SJCRH30 (cell line): ENCODE measurements around the gene MYO1E. TPM values are rescaled to one million over a fixed set of nuclear protein-coding genes. Genes with fewer than 3 reads are reported as not detected.
"Not testable (repeated sequence)": the region's sequence is repeated elsewhere in the genome, so short reads cannot be mapped to it uniquely, and the experiment has no call there.

Experiments used
- DNase-seq, 2 experiments: peaks; one replicate each; pipeline ENCODE4 v3.0.0-alpha.2; 2015 to 2020
- H3K27ac ChIP-seq: fragments of 250-450 bp; sonication (Bioruptor Pico); 2 replicates; pipeline ENCODE4 v1.5.1; 2020; ENCODE audit warnings: mild to moderate bottlenecking, moderate library complexity
- H3K27me3 ChIP-seq: fragments of 250-450 bp; sonication (Bioruptor Pico); 2 replicates; pipeline ENCODE4 v1.5.1; 2020; ENCODE audit warnings: mild to moderate bottlenecking, moderate library complexity
- H3K36me3 ChIP-seq: fragments of 250-450 bp; sonication (Bioruptor Pico); 2 replicates; pipeline ENCODE4 v1.5.1; 2020; ENCODE audit warnings: mild to moderate bottlenecking, moderate library complexity
- H3K4me1 ChIP-seq: fragments of 250-450 bp; sonication (Bioruptor Pico); 2 replicates; pipeline ENCODE4 v1.5.1; 2020; ENCODE audit warnings: mild to moderate bottlenecking, moderate library complexity
- H3K4me3 ChIP-seq: fragments of 250-450 bp; sonication (Bioruptor Pico); 2 replicates; pipeline ENCODE4 v1.5.1; 2020; ENCODE audit warnings: mild to moderate bottlenecking, moderate library complexity
- H3K9me3 ChIP-seq: fragments of 250-450 bp; sonication (Bioruptor Pico); replicated peaks from 2 replicates; pipeline ENCODE4 v1.5.1; 2020; ENCODE audit warnings: mild to moderate bottlenecking, moderate library complexity
- total RNA-seq: library from RNA; depleted of rRNA; stranded (reverse); fragments of >200 nt; shearing (Covaris generic); gene quantifications from 2 replicates; pipeline ENCODE4 v1.2.3, GENCODE V29; 2014

The MYO1E gene
- total RNA-seq, 1 experiment from 2014 or later, result 176 TPM

DNA sequence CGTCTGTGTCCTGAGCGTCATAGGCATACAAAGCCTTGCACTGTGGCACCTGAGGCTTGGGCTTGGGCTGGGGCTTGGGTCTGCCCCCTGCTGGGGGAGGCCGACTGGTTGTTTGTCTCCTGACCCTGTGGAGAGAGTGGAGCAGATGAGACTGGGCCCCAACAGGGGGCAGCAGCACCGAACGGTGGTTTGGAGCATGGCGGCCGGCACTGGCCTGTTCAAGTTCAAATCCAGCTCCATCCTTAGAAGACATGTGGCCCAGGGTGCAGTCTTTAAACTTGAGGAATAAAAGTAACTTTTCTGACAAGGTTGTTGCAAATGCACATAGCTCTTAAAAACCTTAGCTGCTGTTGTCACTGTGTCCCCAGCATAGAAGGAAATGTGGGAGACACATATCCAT lies 234.4 kb downstream of the MYO1E start:
- Histone ChIP-seq H3K36me3 (peaks cover 76% of the 10 kb centered on the region), H3K27ac (no peak overlapping the region), H3K4me3 (no peak overlapping the region), H3K9me3 (no peaks in the 10 kb centered on the region), H3K27me3 (no peaks in the 10 kb centered on the region), H3K4me1 (no peaks in the 10 kb centered on the region)
- peak; percentile 53 to 69 for DNase-seq

DNA sequence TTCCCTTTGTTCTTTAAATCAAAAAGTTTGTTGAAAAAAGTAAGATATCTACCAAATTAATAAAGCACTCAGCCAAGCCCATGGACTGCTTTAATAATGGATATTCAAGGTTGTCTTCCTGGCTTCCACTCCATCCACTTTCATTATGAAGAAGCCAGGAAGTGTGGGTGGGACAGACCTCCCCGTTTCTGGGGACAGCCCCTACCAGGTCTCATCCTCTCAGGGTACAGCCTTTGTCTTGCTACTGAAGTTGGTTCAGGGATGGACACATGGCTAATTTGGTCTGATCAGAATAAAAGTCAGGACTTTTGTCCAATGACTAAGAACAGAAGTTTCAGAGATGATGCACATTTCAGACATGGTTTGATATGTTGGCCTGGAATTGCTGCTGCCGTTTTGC lies 235.1 kb downstream of the MYO1E start:
- H3K4me1 ChIP-seq, result no peaks in the 10 kb centered on the region
- no peak overlapping the region for H3K4me3 ChIP-seq
- H3K27ac ChIP-seq, result no peak overlapping the region
- no peak for DNase-seq
- H3K36me3 ChIP-seq, result peaks cover 83% of the 10 kb centered on the region
- no peaks in the 10 kb centered on the region for H3K9me3 ChIP-seq
- H3K27me3 ChIP-seq, result no peaks in the 10 kb centered on the region

DNA sequence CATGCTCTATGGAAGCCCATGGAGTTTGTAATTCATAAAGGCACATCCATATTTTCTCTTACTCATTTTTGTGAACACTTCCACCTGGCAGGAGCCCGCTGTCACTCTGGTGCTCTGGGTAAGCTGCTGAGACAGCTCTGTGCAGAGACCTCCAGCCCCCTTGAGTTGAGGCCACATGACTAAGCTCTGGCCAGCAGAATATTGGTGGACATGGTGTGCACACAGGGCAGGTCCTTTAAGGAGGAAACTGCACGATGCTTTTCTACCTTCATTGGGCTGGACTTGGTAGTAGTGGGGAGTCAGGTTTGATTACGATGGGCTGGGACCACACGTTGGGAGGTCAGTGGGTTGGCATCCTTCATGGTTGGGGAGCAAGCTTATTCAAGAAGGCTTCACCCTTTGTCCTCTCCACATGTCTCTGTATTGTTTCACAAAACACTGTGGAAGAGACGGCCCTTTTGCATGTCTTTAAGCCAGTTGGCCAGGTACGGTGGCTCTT lies 238.7 kb downstream of the MYO1E start:
- Histone ChIP-seq H3K9me3 (peaks cover 4% of the 10 kb centered on the region; the same call in 1 of the 2 replicates), H3K36me3 (peaks cover 96% of the 10 kb centered on the region), H3K27ac (no peak overlapping the region), H3K4me3 (no peak overlapping the region), H3K27me3 (no peaks in the 10 kb centered on the region), H3K4me1 (no peaks in the 10 kb centered on the region)
- no peak for DNase-seq

DNA sequence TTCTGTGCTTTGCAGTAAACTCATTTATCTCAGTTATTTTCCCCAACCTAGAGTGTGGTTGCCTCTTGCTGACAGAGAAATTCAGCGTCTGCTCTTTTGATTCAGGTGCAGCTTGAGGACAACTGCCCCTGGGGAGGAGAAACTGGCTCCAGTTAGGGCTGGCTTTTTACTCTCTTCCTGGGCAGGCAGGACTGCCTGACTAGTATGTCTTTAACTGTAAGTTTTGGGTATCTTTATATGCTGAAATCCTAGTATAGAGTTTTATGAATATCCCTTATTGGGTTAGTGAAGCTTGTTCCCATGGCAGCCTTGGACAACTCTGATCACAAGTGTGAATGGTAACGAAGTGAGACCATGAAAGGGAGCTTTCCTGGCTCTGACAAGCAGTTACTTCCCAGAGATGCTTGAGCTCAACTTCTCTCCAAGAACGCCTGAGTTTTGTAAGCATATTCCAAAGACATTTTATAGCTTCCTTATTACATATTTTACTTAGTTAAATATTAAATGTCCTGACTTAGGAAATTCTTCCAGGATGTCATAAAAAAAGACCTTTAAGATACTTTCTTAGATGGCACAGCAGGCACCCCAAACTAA lies 240.6 kb downstream of the MYO1E start:
- H3K36me3 ChIP-seq, result peaks cover 96% of the 10 kb centered on the region
- DNase-seq, result no peak
- H3K9me3 ChIP-seq, result peaks cover 8% of the 10 kb centered on the region
- no peaks in the 10 kb centered on the region for H3K4me1 ChIP-seq
- no peak overlapping the region for H3K27ac ChIP-seq
- no peak overlapping the region for H3K4me3 ChIP-seq
- no peaks in the 10 kb centered on the region for H3K27me3 ChIP-seq

GRCh38 chr15:59131456-59131855 lies 241.2 kb downstream of the MYO1E start:
- Histone ChIP-seq H3K4me1 (no peaks in the 10 kb centered on the region), H3K9me3 (peaks cover 9% of the 10 kb centered on the region), H3K4me3 (no peak overlapping the region), H3K27ac (no peak overlapping the region), H3K27me3 (no peaks in the 10 kb centered on the region), H3K36me3 (peaks cover 97% of the 10 kb centered on the region)
- no peak for DNase-seq

DNA sequence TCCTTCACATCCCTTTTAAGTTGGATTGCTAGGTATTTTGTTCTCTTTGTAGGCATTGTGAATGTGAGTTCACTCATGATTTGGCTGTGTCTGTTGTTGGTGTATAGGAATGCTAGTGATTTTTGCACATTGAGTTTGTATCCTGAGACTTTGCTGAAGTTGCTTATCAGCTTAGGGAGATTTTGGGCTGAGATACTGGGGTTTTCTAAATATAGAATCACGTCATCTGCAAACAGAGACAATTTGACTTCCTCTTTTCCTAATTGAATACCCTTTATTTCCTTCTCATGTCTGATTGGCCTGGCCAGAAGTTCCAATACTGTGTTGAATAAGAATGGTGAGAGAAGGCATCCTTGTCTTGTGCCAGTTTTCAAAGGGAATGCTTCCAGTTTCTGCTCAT lies 245.4 kb downstream of the MYO1E start:
- H3K27ac ChIP-seq, H3K4me1 ChIP-seq, DNase-seq, H3K4me3 ChIP-seq, H3K27me3 ChIP-seq, H3K9me3 ChIP-seq: not testable (repeated sequence)
- H3K36me3 ChIP-seq, result peaks cover 98% of the 10 kb centered on the region

DNA sequence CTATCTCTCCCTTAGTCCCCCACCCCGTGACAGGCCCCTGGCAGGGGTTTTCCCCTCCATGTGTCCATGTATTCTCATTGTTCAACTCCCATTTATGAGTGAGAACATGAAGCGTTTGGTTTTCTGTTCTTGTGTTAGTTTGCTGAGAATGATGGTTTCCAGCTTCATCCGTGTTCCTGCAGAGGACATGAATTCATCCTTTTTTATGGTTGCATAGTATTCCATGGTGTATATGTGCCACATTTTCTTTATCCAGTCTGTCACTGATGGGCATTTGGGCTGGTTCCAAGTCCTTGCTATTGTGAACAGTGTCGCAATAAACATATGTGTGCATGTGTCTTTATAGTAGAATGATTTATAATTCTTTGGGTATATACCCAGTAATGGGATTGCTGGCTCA lies 247.0 kb downstream of the MYO1E start:
- H3K9me3 ChIP-seq, DNase-seq, H3K27ac ChIP-seq, H3K4me3 ChIP-seq, H3K27me3 ChIP-seq, H3K4me1 ChIP-seq: not testable (repeated sequence)
- H3K36me3 ChIP-seq, result peaks cover 92% of the 10 kb centered on the region

GRCh38 chr15:59124261-59124660 lies 248.4 kb downstream of the MYO1E start:
- DNase-seq, result no peak
- peaks cover 4% of the 10 kb centered on the region for H3K9me3 ChIP-seq
- no peaks in the 10 kb centered on the region for H3K4me1 ChIP-seq
- peaks cover 91% of the 10 kb centered on the region for H3K36me3 ChIP-seq
- no peak overlapping the region for H3K4me3 ChIP-seq
- no peak overlapping the region for H3K27ac ChIP-seq
- no peaks in the 10 kb centered on the region for H3K27me3 ChIP-seq

- DNase-seq, result no peak
- H3K36me3 ChIP-seq, result peaks cover 92% of the 10 kb centered on the region
Observed at GRCh38 chr15:59120937-59121336, 251.7 kb downstream of the MYO1E start.

GRCh38 chr15:59119625-59120024 lies 253.0 kb downstream of the MYO1E start:
- Histone ChIP-seq H3K9me3 (no peaks in the 10 kb centered on the region), H3K27me3 (no peaks in the 10 kb centered on the region), H3K4me3 (no peak overlapping the region), H3K27ac (no peak overlapping the region), H3K4me1 (no peaks in the 10 kb centered on the region), H3K36me3 (peaks cover 92% of the 10 kb centered on the region)
- DNase-seq, result no peak

More at GRCh38 chr15:59120937-59121336, 251.7 kb downstream of the MYO1E start:
- no peaks in the 10 kb centered on the region for H3K27me3 ChIP-seq
- H3K9me3 ChIP-seq, result no peaks in the 10 kb centered on the region; the same call in 1 of the 2 replicates
- no peak overlapping the region for H3K4me3 ChIP-seq
- H3K4me1 ChIP-seq, result no peaks in the 10 kb centered on the region
- H3K27ac ChIP-seq, result no peak overlapping the region

DNA sequence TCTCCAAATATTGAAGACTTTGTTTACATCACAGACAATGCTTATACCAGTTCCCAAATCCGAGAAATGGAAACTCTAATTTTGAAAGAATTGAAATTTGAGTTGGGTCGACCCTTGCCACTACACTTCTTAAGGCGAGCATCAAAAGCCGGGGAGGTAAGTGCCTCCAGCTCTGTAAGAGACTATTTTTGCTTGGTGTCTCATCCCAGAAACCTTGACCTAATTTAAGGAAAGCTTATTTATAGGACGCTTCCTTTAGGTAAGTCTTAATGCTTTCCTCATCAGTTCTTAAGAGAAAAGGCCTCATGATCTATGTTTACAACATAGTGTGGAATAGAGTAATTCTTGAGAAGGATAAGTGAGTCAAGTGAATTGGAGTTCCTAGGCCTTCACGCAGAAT lies 255.9 kb downstream of the MYO1E start:
- peaks cover 92% of the 10 kb centered on the region for H3K36me3 ChIP-seq

GRCh38 chr15:59116141-59116540 lies 256.5 kb downstream of the MYO1E start:
- H3K4me1 ChIP-seq, result no peaks in the 10 kb centered on the region
- no peak overlapping the region for H3K27ac ChIP-seq
- H3K27me3 ChIP-seq, result no peaks in the 10 kb centered on the region
- DNase-seq, result no peak
- no peaks in the 10 kb centered on the region for H3K9me3 ChIP-seq
- no peak overlapping the region for H3K4me3 ChIP-seq
- peaks cover 91% of the 10 kb centered on the region for H3K36me3 ChIP-seq

More for the DNA sequence above, 255.9 kb downstream of the MYO1E start:
- no peaks in the 10 kb centered on the region for H3K4me1 ChIP-seq
- no peak overlapping the region for H3K4me3 ChIP-seq
- no peaks in the 10 kb centered on the region for H3K27me3 ChIP-seq
- no peak overlapping the region for H3K27ac ChIP-seq
- H3K9me3 ChIP-seq, result no peaks in the 10 kb centered on the region
- no peak for DNase-seq

DNA sequence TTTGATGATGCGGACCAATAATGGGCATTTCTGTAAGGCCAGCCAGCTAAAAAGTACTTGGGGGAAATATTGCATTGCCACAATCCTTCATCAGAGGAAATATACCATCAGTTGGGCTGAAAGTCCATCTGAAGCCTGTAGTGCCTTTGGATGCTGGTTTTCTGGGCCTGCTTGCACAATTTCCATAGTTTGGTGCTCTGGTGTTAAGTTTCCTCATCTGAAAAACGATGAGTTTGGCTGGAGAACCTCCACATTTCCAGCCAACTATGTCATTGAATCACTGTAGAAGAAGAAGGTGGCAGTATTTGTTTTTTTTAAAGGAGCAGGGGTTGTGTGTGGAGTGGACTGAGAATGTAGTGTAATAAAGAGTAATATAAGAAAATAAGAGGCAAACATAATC lies 257.6 kb downstream of the MYO1E start:
- peaks cover 91% of the 10 kb centered on the region for H3K36me3 ChIP-seq
- H3K9me3 ChIP-seq, result no peaks in the 10 kb centered on the region
- no peaks in the 10 kb centered on the region for H3K27me3 ChIP-seq
- H3K27ac ChIP-seq, result no peak overlapping the region
- DNase-seq, result no peak
- no peaks in the 10 kb centered on the region for H3K4me1 ChIP-seq
- H3K4me3 ChIP-seq, result no peak overlapping the region

DNA sequence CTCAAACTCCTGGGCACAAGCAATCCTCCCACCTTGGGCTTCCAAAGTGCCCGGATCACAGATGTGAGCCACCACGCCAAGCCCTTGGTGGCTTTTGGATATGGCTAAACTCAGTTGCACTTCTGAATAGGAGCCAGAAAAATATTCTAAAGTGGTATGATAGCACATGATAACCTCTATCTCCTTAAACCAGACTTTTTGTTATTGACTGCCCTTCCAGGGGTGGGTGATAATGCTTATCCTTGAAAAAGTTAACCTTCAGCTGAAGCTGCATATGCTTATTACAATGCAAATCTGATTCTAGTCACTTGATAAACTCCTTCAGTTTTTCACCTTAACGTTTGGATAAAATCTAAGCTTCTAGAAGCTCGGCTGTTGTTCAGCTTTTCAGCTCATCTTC lies 261.4 kb downstream of the MYO1E start:
- Histone ChIP-seq H3K36me3 (peaks cover 82% of the 10 kb centered on the region), H3K4me1 (no peaks in the 10 kb centered on the region), H3K27me3 (no peaks in the 10 kb centered on the region), H3K4me3 (no peak overlapping the region), H3K9me3 (no peaks in the 10 kb centered on the region), H3K27ac (no peak overlapping the region)
- DNase-seq, result no peak

GRCh38 chr15:59105854-59106253 lies 266.8 kb downstream of the MYO1E start:
- Histone ChIP-seq H3K36me3 (peaks cover 35% of the 10 kb centered on the region), H3K4me1 (peaks cover 3% of the 10 kb centered on the region; the same call in 1 of the 2 replicates), H3K27me3 (no peaks in the 10 kb centered on the region), H3K4me3 (peak overlapping the region; percentile 95), H3K27ac (peak overlapping the region; percentile 98), H3K9me3 (no peaks in the 10 kb centered on the region)
- no peak for DNase-seq
